ENCODE results near the gene FBXO31.
"Not testable (repeated sequence)": the region's sequence is repeated elsewhere in the genome, so short reads cannot be mapped to it uniquely, and the experiment has no call there.

The FBXO31 gene

DNA sequence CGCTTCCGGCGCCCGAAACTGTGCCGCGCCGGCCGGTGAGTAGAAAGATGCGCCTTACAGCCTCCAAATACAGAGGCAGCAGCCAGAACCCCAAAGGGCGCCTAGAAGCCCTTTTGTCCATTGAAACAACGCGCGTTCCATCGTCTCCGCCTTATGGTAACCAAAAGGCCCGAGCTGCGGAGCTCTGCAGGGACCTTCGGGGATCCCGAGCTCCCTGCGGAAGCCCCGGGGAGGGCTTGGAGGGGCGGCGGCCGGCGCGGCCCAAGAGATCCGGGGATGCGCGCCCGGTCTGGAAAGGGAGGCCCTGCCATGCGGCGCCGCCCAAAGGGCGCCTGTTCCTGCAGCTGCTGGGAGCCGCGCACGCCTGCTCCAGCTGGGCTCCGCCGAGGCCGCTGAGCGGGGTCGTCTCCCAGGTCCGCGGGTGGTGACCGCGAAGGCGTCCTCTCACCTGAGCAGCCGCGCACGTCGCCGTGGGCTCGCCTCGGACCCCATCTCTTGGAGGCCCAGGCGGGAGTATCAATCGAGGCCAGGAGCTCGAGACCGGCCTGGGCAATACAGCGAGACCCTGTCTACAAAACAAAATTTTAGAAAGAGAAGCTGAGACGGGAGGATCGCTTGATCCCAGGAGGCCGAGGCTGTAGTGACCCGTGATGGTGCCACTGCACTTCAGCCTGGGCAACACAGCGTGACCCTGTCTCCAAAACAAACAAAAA lies 742 bp upstream of the FBXO31 start:
- DNase-seq: peak in 2 of 4 experiments; percentile 42 to 53

DNA sequence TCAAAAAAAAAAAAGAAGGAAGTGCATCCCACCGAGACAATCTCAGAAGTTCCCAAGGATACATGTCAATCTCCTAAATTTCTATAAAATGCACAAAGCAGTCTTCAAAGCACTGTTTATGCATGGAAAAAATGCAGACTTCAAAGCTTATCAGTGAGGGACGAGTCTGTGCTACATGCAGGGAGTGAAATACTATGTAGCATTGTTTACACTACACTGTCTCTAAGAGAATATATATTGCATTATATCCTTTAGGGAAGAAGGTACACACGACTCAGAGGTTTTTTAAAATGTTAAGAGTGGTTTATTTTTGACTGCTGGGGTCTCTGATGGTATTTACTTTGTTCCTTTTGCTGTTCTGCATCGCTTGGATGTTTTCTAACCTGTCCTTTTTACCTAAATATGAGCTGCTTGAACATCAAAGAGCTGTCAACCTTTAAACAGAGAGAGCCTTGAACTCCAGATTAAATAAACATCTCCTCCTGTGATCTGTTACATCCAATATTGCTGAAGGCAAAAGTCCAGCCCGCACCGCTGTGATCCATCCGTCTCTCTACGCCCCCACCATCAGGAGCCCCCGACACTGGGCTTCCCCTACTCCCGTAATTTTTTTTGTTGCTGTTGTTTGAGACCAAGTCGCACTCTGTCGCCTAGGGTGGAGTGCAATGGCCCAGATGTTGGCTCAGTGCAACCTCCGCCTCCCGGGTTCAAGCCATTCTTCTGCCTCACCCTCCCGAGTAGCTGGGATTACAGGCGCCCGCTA lies 1.4 kb downstream of the FBXO31 start:
- no peak for DNase-seq

DNA sequence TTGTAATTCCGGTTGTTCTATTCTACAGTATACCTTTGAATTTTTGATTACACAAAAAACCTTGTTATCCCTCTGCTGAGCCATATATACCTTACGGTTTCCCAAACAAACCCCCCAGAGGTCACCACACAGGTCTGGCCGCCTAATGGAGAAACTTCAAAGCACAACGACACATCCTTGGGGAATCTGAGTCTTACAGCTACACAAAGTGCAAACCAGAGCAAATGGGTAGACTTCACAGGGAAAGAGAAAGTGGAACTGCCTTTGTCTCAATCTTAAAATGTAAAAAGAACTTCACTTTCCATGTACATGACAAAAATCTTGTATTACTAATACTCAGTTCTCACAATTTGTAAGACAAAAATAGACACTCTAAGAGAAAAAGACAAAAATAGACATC lies 2.7 kb downstream of the FBXO31 start:
- no peak for DNase-seq

DNA sequence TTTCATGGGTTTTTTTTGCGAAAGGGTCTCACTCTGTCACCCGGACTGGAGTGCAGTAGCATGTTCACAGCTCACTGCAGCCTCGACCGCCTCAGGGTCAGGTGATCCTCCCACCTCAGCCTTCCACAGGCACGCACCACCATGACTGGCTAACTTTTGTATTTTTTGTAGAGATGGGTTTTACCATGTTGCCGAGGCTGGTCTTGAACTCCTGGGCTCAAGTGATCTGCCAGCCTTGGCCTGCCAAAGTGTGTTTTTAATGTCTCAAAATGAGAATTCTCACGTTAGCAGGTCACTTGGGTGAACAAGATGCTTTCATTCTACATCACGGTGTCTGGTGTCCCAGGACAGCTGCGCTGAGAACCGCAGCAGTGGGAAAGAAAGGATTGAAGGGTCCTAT lies 3.2 kb downstream of the FBXO31 start:
- DNase-seq: no peak

DNA sequence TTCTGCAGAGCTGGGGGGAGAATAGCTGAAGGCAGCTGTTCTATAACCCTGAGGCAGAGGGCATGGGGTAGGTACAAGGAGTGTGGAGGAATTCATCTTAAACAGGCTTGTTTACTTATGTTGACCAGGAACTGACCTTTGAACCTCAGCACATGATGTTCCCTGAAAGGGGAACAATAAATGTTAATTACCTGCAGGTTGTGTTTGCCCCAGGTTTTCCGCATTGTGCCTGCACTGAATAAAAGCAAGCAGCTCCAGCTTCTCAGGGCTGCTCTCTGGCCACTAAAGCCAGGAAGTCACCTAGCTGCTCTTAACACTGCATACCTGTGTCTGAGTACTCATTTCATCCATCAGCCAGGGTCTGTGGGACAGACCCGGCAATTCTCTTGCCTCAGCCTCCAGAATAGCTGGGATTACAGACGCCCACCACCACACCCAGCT lies 4.2 kb downstream of the FBXO31 start:
- not testable (repeated sequence) for DNase-seq

DNA sequence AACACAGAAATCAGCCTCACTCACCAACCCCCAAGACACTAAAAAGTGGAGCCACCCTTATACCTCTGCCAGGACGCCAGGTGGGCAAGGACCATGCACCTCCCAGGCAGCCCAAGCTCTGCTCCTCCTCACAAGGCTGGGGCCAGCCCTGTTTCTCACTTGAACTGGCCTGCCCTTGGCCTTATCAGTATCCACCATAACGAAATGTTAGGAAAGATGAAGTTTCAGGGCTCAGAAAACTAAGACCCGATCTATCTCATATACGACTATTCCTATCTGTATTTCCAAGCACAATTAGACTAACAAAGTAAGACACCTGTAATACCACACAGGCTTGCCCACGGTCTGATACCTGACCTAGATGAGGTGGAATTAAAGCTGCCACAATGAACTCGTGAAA lies 6.9 kb downstream of the FBXO31 start:
- no peak for DNase-seq

DNA sequence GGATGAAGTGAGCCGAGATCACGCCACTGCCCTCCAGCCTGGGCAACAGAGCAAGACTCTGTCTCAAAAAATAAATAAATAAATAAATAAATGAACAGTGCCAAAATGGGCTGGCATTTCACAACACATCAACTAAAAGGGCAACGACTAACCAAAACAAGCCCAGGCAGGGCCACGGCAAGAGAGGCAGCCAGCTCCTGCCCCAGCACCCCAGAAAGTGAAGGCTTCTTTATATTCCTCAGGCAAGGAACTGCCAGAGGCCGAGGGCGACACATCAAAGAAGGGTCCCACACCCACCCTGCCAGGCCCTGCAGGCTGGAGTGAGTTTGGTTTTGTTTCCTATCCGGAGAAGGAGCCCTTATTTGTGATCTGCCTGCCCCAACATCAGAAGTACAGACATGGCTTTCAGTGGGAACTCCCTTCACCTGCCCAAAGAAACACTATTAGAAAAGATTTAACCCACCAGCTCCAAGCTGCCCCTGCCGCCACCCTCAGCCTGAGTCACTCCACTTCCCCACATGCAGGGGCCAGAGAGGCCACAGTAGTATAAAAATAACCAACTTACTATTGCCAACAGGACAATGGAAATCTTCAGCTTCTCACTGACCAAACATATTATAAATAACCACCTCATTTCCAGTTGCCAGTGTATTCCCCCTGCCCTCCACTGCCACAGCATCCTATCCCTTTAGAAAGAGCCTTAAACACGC lies 8.0 kb downstream of the FBXO31 start:
- DNase-seq: no peak

DNA sequence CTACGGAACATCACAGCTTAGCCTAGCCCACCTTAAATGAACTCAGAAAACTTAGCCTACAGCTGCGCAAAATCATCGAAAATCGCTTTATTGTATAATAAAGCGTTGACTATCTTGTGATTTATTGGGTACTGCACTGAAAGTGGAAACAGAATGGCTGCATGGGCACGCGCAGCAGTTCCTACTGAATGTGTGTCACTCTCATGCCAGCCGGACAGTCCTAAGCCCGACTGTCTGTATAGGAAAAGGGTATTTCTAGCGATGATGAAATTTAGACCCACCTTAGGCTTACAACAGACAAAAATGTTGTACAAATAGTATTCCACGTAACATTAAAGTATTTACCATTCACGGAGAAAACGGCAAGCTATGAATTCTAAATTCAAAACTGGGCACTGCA lies 9.3 kb downstream of the FBXO31 start:
- no peak for DNase-seq

DNA sequence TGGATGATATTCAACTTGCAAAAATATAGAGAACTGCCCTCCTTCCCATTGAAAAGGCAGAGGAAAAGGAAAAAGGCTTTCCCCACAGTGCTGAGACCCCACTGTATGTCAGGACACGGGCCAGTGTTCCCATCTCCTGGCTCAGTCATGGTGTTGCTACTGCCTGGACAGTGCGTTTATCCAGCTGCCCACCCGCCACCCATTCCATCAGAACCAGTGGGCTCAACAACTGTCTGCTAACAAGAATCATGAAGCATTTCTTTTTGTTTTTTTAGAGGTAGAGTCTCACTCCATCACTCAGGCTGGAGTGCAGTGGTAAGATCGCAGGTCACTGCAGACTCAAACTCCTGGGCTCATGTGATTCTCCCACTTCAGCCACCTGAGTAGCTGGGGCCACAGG lies 11.3 kb downstream of the FBXO31 start:
- no peak for DNase-seq

DNA sequence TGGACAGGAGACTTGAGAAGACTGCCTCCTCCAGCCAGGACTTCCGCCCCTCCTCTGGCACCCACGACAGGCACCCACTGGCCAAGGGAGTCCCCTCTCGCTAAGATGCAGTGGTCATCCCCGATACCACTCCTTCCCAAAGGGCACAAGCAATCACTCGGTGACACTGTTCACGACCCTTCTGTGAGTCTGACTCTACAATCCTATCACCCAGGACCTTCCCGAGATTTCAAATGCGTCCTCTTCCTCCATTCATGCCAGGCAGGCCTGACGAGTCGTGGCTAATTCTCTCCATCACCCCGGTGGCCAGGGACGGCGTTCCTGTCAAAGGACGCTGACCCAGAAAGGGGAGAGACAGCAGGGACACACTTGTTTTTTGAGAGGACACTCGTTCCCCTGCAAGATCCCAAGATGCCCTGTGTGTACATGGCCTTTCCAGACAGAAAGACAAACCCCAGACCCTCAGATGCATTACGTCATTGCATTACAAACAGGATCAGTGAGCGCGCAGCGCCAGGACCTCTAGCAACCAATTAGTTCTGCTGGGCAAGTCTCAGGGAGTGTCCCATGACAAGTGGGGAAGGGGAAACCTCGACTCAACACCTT lies 12.2 kb downstream of the FBXO31 start:
- DNase-seq: no peak

DNA sequence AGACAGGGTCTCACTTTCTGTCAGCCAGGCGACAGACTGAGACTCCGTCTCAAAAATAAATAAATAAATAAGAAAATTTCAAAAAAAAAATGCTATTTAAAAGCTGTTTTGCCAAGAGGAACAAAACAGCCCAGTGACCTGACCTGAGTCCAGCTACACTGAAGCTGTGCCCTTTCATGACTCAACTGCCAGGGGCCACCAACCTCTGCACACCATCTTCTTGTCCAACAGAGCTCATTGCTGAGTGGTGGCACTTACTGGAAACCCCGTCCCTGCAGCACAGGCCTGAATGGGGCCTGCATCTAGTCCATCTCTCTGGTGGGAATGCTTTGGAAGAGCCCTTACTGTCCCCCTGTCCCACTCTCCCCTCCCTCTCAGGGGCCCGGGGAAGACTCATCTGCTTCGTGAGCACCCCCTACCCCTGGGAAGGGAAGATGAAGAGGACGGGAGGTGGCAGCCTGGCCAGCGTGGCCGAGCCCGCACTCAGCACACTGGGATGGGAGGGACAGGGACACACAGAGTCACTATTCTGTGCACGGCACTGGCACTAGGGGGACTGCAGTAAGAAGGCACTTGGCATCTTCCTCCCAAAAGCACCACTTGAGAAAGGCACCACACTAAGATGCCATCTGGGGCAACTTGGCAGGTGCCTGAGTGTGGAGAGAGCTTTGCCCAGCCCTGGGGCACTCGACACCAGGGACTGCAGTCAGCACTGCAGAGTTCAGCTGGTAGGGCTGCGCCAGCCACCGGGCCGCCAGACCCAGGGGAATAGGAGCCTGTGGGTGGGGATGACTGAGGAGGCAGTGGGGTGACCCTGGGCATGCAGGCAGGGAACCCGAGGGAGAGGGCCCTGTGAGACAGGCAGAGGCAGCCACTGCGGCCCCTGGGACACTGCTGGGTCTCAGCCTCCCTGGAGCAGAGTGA lies 13.5 kb downstream of the FBXO31 start:
- no peak for DNase-seq

DNA sequence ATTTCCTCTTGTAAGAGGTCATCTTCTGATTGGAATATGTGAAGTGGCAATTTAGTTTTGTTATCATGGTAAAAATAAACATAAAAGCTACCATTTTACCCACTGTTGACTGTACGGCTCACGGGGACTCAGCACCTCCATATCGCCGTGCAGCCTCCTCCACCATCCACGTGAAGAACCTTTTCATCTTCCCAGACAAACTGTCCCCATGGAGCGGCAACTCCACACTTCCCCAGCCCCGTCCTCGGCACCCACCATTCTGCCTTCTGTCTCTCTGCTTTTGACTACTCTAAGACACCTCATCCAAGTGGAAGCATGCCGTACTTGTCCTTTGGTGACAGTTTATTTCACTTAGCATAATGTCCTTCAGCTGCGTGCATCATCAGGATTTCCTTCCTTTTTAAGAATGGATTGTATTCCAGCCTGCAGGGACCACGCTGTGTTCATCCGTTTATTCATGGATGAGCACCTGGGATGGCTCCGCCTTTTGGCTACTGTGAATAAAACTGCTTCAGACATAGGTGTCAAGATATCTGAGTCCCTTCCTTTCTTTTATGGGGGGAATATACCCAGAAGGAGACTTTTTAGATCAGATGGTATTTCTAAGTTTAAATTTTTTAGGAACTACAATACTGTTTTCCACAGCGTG lies 14.3 kb downstream of the FBXO31 start:
- no peak for DNase-seq

DNA sequence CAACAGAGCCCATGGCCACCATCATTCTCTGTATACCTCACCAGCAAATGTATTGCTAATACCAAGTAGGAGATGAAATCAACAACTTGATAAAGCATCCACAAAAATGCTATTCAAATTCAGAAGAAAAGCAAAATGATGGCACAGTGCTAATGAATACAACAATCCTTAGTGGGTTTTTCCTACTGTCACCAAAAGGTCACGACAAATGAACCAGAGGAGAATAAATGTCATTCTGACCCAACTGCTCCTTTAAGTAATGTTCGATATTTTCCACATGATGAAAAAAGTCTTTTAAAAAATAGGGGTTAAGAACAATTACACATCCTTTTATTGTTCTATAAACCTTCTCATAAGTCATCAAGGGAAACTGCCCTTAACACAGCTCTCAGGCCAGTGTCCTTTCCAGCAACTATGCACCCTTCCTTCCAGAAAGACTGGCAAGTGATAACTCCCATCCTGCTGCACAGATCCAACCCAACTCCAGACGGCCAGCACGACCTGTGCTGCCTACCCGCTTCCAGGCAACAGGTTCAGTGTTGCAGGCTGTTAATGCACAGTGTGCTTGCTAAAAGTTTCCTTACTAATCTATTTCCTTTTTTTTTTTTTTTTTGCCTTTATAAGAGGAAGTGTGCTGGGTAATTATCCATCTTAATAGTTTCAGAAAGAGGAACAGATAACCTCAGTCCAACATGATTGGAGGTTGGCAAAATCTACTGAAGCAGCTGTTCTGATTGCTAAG lies 15.4 kb downstream of the FBXO31 start:
- DNase-seq: no peak

DNA sequence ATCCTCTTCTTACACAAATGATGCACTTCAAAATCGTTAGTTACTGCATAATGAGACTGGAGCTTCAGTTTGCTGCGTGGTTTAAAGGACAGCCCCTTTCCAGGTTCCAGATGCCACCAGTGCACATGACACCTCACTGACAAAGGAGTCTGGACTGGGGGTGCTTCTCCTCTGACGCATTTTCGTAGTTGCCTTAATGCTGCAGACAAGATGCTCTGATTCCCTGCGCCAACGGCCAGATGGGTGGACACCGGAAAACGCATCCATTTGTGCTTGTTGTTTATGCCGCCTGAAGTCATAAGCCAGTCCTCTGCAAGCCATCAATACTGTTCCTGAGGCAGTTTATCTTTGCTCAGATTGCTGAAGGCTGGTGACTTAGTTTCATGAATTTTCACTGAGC lies 16.0 kb downstream of the FBXO31 start:
- no peak for DNase-seq

DNA sequence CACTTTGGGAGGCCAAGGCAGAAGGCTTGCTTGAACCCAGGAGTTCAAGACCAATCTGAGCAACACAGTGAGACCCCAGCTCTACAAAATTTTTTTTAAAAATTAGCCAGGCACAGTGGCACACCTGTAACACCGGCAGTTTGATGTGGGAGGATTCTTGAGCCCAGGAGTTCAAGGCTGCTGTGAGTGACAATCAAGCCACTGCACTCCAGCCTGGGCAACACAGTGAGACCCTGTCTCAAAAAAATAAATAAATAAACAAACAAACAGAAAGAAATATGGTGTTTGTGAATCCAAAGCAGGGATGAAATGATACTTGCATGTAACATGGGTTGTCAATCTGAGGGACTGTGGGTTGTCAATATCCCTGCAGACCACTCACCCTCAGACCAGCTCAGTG lies 16.6 kb downstream of the FBXO31 start:
- no peak for DNase-seq

DNA sequence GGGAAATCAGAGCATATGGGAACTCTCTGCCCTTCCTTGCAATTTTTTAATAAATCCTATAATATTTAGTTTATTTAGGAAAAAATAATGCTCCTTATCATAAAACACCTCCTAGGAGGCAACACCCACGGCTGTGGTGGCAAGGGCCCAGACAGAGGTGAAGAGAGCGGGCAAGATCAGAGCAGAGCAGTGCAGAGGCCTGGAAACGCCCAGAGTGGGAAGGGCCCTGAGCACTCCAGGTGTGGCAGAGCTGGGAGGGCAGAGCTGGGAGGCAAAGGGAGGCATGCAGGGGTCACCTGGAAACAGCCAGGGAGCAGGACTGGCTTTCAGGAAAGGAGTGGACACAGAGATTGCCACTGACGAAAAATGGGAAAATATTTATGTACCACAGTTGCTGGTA lies 17.3 kb downstream of the FBXO31 start:
- DNase-seq: no peak

DNA sequence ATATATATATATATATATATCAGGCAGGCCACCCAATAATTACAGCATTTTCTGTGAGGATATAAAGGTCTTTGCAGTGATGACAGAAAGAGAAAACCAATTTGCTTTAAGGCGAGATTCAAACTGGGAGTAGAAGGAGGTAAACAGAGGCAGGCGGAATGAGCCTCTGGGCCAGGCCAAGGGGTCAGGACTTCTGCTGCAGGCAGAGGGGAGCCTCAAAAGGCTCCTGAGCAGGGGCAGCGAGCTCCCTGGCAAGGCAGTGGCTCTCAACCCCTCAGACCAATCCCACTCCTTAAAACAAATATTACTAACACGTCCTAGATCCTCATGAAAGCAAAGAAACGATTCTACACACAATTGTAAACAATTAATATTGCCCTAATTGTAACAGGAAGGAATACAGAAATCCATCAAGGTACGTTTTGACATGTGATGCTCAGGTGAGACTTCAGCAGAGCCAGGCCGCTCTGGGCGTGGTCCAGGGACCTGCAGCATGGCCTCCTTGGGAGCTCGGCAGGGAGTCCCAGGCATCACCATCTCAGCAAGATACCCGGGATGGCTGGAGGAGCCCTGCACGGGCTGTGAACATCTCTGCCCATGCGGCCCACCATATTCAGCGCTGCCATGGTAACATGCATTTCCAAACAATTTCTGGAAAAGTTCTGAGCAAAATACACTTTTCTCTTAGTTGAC lies 18.4 kb downstream of the FBXO31 start:
- DNase-seq: no peak

DNA sequence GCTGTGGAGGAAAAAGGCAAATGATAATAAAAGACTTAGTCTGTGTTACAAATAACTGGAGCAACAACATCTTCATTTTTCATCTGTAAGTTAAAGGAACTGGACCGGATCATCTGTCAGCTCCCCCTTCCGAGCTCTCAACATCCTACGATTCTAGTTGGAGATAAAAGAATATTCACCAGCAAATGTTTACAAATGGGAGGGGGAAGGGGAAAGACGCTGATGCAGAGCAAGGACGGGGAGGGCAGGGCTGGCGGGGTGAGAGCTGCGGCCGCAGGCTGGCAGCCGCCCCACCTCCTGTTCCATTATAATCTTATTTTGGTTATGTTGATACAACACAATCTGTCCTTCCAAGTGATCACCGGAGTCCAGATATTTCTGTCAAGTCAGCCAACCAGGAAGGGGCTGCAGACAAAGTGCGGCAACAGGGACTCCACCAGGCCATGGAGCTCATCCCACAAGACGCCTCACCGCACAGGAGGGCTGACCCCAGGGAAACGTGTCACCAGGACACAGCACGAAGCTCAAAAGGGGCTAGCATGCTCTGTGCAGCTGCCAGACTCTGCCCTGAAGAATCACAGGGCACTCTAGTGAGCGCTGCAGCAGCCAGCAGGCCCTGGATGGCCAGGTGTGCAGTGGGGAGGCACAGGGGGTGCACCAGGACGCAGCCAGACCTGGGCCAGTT lies 19.7 kb downstream of the FBXO31 start:
- no peak for DNase-seq

DNA sequence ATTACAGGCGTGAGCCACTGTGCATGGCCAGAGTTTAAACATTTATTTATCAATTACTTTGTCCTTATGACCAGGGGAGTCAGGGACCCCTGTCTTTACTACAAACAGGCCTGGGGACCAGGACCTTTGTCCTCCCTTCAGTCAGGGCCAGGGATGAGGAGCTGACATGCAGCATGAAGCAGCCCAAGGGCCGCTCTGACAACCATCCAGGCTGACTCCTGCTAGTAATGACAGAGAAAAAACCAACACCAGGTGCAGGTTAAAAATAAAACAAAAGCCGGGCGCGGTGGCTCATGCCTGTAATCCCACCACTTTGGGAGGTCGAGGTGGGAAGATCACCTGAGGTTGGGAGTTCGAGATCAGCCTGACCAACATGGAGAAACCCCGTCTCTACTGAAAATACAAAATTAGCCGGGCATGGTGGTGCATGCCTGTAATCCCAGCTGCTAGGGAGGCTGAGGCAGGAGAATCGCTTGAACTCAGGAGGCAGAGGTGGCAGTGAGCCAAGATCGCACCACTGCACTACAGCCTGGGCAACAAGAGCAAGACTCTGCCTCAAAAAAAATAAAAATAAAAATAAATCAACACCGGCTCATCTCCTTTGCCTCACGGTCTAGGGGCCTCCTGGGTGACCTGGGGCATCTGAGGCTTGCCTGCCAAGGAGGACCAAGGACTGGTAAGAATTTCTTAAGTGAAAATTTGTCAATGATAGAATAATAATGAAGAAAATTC lies 20.6 kb downstream of the FBXO31 start:
- not testable (repeated sequence) for DNase-seq
